H1 (cell line): Measurements from ENCODE around the gene CLCC1. TPM values are rescaled to one million over a fixed set of nuclear protein-coding genes. Genes with fewer than 3 reads are reported as not detected.

Experiments
- ASH2L ChIP-seq: fragments of 200-600, 300-600 bp; sonication (generic); IDR thresholded peaks from one replicate; pipeline ENCODE4 v1.7.1; 2017; ENCODE audit warnings: low read length
- CTCF ChIP-seq, 3 experiments: IDR thresholded peaks; 1 replicate in 2 of 3; 2 replicates in 1 of 3; pipeline versions ENCODE4 v1.5.1 to v1.6.1; 2011; ENCODE audit warnings: low read length in 3 of 3, mild to moderate bottlenecking in 3 of 3, inconsistent platforms in 2 of 3, low read depth in 1 of 3, moderate library complexity in 1 of 3; ENCODE audit not compliant: insufficient read depth in 1 of 3; ENCODE audit errors: control extremely low read depth in 1 of 3
- TEAD4 ChIP-seq: IDR thresholded peaks from 2 replicates; pipeline ENCODE4 v1.6.1; 2012; ENCODE audit warnings: low read depth, low read length, inconsistent platforms, mixed read lengths
- polyA plus RNA-seq, 7 experiments: library from polyadenylated mRNA; depleted of rRNA in 3 of 7; stranded (reverse) in 5 of 7; unstranded in 2 of 7; fragments of >200 nt in 5 of 7; fragments of 200-250 nt in 2 of 7; gene quantifications; 1 replicate in 5 of 7; 2 replicates in 1 of 7; 4 replicates in 1 of 7; pipeline versions ENCODE4 v1.2.1 to v1.2.3, GENCODE V29; 2011 to 2013; ENCODE audit warnings: missing spikeins in 2 of 7, mixed read lengths in 2 of 7
- total RNA-seq: library from RNA; stranded (reverse); fragmentation: NEBNext Ultra II Directional; extraction: Animal tissue kit (Norgen Biotek cat#: 25700); gene quantifications from 2 replicates; pipeline ENCODE4 v1.2.1, GENCODE V29; 2021

The CLCC1 gene
- total and polyA plus RNA-seq, 2 of the 8 experiments (the other 6 are each of a cell fraction or from before 2014, with no cell fraction given) = 8.1 to 23.8 TPM

DNA sequence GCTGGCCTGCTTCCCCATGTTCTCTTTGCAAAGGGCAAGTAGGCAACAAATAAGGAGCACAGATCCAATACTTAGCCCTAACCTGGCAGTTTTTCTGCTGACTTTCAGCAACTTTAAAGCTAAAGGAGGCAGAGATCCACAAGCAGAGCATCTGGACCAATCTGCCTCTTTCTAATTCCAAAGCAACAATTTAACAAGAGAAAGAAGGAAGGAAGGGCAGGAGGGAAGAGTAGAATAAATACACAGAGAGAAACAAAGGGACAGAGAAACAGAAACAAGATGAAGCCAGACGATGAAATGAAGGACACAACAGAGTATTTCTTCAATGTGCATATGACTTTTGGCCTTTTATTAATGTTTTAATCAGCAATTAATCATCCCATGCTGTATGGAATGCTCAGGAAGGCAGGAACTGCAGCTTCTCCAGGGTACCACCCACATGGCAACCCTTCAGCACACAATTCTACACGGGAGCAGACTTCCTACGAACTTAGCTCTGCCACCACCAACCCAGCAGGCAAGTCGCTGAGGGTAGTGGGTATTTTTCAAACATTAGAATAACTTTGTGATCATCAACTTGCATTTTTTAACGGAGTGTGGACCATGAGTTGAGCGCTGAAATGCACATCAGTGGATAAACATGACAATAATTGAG lies 15.3 kb downstream of the CLCC1 start (continued):
- TF ChIP-seq CTCF (IDR thresholded peaks at IDR 0.05; ENCODE audit: control extremely low read depth in 1 of 3, insufficient read depth in 1 of 3, low read depth in 1 of 3, low read length in 3 of 3) = no peak
- TF ChIP-seq ASH2L = peak; percentile 47
- no peak for TF ChIP-seq TEAD4
